Retinal pigment epithelial cell (primary cell): ENCODE results near the gene GRAP2.

Source experiments
- DNase-seq: peaks from one replicate; pipeline ENCODE4 v3.0.0-alpha.2; 2010; ENCODE audit warnings: low read depth
- H3K4me3 ChIP-seq: 2 replicates; pipeline ENCODE4 v1.5.1; 2011; ENCODE audit warnings: mild to moderate bottlenecking, low read length, control low read depth, moderate library complexity
- TF ChIP-seq, protein P1 (sequence below): conservative IDR thresholded peaks from 2 replicates; pipeline ENCODE4 v1.5.1; 2011; ENCODE audit warnings: low read depth, low read length, control low read depth, inconsistent platforms

GRAP2 gene

DNA sequence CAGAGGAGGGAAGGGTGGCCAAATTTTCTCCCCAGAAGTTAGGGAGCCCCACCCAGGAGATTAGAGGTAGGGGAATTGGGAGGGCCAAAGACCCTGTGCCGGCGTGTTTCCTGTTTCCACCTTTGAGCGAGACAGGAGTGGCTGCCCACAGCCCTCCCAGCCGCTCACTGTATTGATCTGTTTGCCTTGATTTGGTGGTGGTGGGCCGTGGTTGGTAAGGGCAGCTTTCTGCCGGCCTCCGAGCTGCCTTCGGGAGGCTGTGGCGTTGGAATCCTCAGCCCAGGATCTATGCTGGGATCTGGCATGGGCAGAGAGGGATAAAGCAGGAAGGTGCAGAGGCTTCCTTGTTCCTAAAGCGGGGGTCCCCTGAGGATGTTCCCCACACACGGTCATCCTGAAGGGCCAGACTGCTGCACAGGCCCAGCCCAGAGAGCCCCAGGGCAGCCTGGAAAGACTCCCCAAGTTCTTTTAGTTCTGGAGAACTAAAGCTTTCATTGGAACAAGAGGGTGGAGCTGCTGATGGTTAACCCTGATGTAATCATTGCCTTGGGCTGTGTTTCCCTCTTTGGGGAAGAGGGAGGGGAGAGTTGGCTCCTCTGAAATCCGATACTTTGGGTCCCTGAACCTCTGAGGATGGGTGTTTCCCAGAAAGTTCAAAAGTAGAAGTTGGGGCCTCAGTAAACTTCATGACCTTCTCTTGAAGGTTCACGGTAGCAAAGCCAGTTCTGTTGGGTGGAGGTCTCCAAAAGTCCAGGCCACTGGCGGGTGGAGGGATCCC is 101.1 kb downstream of the GRAP2 start:
- TF ChIP-seq, protein P1, sequence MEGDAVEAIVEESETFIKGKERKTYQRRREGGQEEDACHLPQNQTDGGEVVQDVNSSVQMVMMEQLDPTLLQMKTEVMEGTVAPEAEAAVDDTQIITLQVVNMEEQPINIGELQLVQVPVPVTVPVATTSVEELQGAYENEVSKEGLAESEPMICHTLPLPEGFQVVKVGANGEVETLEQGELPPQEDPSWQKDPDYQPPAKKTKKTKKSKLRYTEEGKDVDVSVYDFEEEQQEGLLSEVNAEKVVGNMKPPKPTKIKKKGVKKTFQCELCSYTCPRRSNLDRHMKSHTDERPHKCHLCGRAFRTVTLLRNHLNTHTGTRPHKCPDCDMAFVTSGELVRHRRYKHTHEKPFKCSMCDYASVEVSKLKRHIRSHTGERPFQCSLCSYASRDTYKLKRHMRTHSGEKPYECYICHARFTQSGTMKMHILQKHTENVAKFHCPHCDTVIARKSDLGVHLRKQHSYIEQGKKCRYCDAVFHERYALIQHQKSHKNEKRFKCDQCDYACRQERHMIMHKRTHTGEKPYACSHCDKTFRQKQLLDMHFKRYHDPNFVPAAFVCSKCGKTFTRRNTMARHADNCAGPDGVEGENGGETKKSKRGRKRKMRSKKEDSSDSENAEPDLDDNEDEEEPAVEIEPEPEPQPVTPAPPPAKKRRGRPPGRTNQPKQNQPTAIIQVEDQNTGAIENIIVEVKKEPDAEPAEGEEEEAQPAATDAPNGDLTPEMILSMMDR, result no peak
- no peak for DNase-seq
- H3K4me3 ChIP-seq, result no peak overlapping the region

DNA sequence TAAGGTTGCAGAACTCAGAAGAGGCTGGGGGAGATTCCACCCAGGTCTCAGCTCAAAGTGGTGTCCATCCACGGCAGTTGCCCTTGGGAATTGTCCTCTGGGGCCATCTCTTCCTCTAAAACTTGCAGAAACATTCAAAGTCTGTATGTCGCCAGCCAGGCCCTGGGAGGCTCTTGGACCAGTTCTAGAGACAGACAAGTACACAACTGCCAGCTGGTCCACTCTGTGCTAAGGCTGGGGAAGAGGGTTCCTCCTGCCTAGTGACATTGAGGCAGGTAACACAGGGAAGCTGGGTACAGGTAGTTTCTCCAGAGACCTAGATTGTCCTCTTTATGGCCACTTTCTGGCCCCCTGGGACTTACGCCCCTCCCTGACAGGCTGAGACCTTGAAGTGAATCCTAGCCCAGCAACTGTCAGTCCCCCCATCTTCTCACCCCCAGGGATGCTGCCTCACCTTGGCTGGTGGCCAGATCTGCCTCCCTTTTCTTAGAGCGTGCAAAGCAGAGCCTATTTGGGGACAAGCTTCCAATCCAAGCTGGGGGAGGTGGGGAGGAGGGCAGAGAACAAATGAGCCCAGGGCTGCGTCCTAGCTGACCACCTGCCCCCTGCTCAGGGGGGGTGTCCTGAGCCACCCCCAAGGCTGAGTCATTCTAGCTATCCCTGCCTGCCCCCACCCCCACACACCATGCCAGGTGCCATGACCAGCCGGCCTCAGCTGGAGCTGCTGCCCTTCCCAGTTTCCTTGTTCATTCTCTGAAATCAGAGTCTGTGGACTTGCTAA is 102.2 kb downstream of the GRAP2 start:
- no peak overlapping the region for H3K4me3 ChIP-seq
- no peak for DNase-seq
- TF ChIP-seq, protein P1, result no peak

DNA sequence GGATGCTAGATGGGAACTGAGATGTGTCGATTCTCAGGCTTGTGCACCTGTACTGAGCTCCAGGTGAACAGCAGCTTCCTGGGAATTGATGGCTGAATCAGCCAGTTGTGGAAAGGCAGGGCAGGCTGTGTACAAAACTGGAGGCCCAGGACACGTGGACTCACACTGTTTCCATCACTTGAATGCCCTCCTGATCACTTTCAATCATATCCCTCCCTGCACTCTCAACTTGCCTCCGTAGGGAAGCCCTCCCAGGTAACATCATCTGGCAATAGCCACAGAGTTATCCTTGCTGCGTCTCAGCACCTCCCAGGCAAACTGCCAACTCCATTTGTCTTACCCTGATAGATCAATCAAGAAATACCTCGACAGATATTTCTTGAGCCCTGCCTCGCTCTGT is 104.0 kb downstream of the GRAP2 start:
- no peak for DNase-seq
- TF ChIP-seq, protein P1, result no peak
- H3K4me3 ChIP-seq, result no peak overlapping the region

DNA sequence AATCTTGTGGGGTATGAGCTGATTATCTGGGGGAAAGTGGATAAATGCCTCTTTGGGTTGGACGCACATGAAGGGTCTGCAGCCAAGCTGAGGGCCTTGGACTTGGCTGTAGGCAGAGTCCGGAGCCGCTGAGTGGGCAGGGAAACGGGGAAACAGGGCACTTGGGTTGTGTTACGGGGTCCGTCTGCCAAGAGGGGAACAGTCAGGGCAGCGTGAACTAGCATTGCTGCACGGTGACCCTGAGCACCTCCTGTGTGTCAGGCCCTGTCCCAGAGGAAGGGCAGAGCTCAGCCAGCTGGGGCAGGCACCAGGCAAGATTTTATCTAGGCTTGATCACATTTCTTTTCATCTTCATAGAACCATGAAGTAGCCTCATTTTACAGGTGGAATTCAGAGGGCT is 105.8 kb downstream of the GRAP2 start:
- TF ChIP-seq, protein P1, result no peak
- H3K4me3 ChIP-seq, result no peak overlapping the region
- DNase-seq, result no peak

DNA sequence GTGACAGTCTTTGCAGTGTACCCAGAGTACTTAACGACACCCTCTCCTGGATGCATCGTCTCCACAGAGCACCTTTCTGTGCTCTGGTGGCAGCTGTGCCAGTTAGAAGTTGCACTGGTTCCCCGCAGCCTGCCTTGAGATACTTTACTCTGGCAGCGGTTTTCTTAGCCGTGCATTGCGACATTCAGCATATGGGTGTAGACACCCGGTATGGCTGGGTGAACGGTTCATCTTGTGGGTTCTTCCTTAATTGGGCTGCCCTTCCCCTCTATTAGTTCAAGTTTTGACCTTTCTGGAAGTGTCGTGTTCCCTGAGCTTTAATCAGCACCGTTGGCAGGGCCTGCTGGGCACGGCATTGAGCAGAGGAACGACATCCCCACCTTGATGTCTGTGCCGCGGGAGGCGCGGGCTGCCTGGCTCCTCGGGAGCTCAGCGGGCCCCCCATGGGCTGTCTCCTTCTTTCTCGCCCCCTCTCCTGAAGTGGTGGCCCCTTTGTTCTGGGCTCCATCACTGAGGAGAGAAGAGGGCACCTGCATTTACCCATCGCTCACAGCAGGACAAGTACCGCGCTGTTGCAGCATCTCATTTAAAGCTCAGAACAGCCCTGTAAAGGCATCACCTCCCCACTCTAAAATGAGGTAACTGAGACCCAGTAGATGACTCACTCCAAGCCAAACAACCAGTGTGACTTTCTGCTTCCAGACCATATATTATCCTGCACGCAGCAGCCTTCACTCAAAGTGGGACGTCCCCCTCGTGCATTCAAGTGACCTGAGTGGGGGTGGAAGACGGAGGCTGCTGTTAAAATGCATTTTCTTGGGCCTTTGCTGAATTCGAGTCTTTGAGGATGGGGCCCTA is 107.2 kb downstream of the GRAP2 start:
- TF ChIP-seq, protein P1, result no peak
- H3K4me3 ChIP-seq, result no peak overlapping the region
- DNase-seq, result no peak

DNA sequence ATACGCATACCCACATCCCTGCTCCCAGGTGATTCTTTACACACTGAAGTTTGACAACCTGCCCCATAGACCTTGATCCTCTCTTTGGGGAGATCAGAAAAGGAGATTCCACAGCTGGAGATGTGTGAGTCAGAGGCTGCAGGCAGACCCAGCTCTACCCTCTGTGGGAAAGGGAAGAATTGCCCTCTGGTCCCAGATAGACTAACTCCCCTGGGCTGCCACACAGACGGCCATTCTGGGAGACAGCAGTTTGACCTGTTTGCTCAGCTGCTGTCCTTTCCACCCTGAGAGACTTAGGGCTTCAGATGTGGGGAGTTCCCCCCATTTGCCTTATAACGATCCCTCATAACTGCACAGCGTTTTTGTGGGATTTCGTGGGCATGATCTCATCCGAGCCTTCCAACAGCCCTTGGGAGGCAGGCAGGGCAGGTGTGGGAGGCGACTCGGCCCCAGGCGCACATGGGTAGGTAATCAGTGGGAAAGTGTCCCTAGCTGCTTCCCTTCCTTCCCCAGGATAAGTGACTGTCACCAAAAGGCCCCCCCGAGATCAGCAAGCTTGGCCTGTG is 107.9 kb downstream of the GRAP2 start:
- no peak overlapping the region for H3K4me3 ChIP-seq
- no peak for DNase-seq
- TF ChIP-seq, protein P1, result no peak
